Measurements from ENCODE around the gene FAM204A. TPM values are rescaled to one million over a fixed set of nuclear protein-coding genes. Genes with fewer than 3 reads are reported as not detected.

The FAM204A gene
- total RNA-seq (ENCODE audit: low replicate concordance), result 18.1 and 44.0 TPM in 2 replicates

DNA sequence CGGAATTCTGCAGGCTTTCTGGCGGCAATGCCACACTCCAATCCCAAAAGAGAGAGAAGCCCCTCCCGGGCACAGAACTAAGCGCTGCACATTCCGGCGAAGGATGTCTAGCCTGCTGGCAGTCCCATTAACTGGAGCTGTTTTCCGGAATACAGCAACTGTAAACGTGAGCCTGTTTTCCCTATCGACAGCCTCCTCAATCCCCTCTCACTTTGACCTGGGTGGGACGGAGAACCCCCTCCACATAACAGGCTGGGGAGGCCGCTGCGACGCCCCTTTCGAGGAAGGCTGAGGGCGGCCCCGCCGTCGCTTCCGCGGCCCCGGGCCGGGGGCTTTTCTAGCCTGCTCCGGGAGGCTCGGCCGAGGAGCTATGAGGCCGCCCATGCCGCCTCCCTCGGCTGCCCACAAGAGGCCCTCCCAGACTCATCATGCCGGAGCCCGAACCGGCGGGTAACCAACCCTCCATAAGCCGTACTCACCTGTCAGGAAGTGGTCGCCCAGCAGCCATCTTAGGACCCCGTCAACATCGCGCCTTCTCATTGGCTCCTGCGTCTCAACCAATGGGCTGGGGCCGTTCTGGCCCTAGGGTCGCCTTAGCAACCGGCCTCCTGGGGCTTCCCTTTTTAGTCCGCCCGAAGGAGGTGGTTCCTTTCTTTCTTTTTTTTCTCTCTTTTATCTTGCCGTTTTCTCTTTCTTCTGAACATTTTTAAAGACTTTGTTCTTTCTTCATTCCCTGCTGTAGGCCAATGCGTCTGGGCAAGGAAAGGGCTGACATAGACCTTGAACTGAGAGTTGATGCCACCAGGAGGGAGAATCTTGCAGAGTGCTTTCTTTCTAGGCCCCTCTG is at the start of gene FAM204A:
TSS of gene FAM204A (minus strand) at position 534 of the 847 bp plus-strand sequence. CDS start 5,909 bp downstream, outside the sequence.

